Measurements from ENCODE around the gene SMC1B.
"Not testable (repeated sequence)": the region's sequence is repeated elsewhere in the genome, so short reads cannot be mapped to it uniquely, and the experiment has no call there.

Gene SMC1B

GRCh38 chr22:45317551-45318167 is 95.7 kb downstream of the SMC1B start:
- no peak for DNase-seq

DNA sequence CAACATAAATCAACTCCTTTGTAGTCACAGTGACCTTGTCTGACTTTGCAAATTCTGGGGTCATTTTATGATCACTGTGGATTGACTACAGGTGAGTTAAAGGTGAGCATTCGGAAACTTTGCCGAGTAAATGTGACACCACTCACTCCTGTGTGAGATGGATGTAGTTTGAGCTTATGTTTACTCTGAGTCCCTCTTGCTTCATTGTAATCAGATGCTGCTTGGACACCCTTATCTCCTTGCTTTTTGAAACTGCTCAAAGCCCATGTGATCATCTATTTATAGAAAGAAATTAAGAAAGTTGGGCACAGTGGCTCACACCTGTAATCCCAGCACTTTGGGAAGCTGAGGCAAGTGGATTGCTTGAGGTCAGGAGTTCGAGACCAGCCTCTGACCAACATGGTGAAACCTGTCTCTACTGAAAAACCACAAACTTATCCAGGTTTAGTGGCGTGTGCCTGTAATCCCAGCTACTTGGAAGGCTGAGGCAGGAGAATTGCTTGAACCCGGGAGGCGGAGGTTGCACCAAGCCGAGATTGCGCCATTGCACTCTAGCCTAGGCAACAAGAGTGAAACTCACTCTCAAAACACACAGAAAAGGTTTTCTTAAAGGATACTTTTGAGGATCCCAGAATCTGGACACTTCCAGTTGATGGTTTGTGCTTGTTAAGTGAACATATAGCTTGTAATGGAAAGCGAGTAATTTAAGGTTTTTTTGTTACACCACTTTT is 96.4 kb downstream of the SMC1B start:
- no peak for DNase-seq

DNA sequence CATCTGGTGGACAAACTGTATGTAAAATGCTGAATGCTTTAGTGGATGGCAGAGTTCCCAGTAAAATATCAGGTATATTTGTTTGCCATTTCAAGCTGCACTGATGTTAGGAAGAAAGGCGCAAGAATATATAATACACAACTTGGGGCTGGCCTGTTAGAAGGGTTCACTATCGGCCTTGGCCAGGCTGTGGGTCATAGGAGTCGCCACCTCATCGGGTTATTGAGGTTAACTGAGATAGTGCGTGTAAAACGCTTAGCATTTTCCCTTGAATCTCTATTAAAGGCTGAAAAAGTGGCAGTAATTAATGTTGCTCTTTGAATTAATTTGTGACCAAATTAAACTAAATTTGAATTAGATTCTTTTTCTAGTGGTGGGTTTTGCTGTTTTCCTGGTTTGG is 98.6 kb downstream of the SMC1B start:
- no peak for DNase-seq

- DNase-seq: no peak
Observed at GRCh38 chr22:45314054-45314721, 99.2 kb downstream of the SMC1B start.

DNA sequence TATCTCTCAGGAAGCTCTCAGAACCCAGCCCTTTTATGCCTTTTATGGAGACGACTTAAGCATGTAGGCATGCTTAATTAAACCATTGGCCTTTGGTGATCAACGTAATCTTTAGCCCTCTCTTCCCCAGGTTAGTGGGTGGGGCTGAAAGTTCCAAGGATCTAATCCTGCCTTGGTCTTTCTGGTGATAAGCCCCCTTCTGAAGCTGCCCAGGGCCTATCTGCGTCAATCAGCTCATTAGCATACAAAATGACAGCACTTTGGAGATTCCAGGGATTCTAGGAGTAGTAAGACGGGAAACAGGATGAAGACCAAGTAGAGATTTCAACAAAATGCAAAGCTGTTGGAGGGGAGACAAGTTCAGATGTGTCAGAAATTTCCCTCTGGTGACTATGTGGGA is 100.5 kb downstream of the SMC1B start:
- no peak for DNase-seq

GRCh38 chr22:45312415-45312814 is 101.0 kb downstream of the SMC1B start:
- no peak for DNase-seq

GRCh38 chr22:45310977-45311531 is 102.3 kb downstream of the SMC1B start:
- no peak for DNase-seq

DNA sequence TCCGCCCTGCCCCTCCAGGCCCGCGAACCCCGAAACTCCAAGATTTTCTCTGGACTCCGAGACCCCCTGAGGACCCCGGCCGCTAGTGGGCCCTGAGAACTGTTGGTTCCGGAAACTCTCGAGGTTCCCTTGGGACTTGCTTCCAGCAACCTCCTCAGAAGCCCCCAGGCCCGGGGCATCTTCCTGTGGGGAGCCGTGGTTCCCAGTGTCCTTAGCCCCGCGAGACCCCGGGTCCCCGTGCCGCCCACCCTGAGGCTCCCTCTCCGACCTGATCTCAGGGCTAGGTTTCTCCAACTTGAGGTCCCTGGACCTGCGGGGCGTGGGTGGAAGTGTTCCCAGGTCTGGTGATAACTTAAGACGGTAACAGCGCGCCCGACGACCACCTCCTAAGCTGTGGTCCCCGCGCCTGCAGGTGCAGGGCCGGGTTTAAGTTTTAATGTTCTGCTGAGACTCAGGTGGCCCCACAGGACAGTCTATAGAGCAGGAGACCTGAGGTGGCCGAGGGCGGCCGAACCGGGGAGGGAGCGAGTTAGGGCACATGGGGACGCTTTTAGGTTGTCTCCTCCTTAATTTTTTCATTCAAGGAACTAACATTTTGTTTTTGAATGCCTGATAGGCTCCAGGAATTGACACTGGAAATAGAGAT is 102.9 kb downstream of the SMC1B start:
- DNase-seq: no peak

DNA sequence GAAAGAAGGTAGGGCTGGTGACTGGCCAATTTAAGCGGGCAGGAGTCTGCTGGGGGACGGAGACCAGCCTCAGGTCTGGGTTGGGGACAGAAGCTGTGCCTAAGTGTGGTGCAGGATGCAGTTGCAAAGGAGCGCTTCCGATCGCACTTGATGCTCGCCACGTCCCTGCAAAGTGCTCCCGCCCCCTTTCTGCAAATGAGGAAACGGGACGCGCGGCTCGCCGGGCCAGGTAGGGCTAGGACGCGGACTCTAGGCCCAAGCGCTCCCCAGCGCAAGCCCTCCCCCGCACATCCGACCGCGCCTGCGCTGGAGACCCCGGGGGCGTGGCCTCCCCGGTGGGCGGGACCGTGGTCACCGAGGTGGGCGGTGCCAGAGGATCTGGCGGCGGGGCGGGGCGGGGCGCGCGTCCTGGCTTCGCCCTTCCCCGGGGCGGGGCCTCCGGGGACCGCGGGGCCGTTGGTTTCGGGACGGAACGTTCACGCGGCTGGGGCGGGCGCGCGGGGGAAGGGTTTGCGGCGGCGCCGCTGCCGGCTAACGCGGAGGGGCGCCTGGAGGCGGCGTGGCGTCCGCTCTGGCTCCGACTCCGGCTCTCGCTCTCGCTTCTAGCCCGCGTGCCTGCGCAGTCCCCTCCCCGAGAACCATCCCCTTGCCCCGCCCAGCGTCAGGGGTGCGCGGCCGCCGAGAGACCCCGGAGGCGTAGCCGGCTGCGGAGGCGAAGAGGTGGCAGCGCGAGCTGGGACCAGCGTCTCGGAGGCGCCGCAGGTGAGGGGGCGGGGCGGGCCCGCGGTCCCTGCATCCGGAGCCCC is 103.8 kb downstream of the SMC1B start, which contains the start of gene FAM118A:
Gene FAM118A, plus strand, starts transcription at position 513 of the 806 bp plus-strand sequence. CDS start 12,446 bp downstream, outside the sequence.
- DNase-seq: peak; percentile 89

GRCh38 chr22:45308957-45309421 is 104.4 kb downstream of the SMC1B start:
- no peak for DNase-seq

- no peak for DNase-seq
Observed at GRCh38 chr22:45308391-45308956, 104.9 kb downstream of the SMC1B start.

DNA sequence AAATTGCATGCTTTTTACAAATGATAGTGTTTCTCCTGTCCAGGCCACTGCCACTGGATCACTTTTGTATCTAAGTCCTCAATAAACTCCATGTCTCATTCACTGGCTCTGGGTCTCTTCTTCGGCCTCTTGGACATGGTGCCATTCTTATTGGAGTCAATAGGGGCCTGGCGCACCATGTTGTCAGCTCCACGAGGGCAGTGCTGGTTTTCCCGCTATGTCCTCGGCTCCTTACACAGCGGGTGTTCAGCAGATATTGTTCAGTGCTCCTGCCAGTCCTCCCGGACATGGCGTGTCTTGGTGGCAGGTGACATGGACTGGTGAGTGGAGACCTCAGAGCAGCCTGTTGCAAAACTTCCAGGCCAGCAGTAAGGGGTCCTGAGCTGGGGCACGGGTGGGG is 107.3 kb downstream of the SMC1B start:
- DNase-seq: no peak

DNA sequence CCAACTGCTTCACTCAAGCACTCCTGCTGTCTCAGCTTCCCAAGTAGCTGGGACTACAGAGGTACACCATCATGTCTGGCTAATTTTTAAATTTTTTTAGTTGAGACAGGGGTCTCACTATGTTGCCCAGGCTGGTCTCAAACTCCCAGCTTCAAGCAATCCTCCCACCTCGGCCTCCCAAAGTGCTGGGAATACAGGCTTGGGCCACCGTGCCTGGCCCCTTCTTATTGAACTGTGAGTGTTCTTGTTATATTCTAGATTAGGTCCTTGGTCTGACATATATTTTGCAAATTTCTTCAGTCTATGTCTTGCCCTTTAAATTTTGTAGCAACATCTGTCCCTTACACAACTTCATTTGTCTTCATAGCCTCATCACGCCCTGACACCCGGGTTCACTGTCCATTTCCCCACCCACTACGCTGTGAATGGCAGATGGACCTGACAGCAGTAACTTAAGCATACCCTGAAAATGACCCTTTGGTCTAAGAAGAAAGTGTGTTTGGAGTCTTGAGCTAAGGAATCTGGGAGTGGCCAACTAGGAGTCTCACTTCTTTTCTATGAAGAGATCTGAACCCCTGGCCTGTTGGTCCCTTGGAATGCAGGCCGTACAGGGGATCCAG is 107.8 kb downstream of the SMC1B start:
- no peak for DNase-seq

GRCh38 chr22:45304971-45305370 is 108.4 kb downstream of the SMC1B start:
- DNase-seq: no peak

- no peak for DNase-seq
Observed at GRCh38 chr22:45303181-45303580, 110.2 kb downstream of the SMC1B start.

GRCh38 chr22:45302751-45303150 is 110.6 kb downstream of the SMC1B start:
- no peak for DNase-seq

DNA sequence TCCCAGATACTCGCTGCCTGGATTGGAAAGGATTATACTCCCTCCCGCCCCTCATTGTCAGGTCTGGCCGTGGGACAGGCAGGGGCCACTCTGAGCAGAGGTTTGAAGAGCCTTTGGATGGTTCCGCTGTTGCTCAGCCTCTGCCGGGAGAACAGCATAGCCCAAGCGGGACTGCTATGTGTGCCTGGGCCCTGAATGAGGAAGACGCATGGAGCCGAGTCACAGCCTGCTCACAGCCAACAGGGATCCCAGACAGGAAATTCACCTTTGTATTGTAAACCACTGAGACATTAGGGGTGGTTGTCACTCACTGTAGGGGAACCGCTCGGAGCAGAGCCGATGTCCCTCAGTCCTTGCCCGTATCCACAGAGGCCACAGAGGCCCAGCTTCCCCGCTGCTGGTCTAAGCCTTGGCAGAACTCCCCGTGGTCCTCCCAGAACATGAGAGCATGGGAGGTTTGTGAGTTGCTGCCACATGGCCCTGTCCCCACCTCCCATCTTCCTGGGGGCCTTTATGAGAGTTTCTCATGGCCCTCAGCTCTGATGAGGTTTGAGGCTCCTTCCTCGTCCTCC is 114.4 kb downstream of the SMC1B start:
- no peak for DNase-seq

GRCh38 chr22:45296628-45297297 is 116.6 kb downstream of the SMC1B start:
- DNase-seq: peak; percentile 55

- no peak for DNase-seq
Observed at GRCh38 chr22:45295492-45295891, 117.9 kb downstream of the SMC1B start.

GRCh38 chr22:45295004-45295403 is 118.4 kb downstream of the SMC1B start:
- DNase-seq: not testable (repeated sequence)
